Right ventricle myocardium inferior (tissue), 1 donor: ENCODE measurements around the gene STAT1. TPM values are rescaled to one million over a fixed set of nuclear protein-coding genes. Genes with fewer than 3 reads are reported as not detected.

Experiments used
- ATAC-seq: fragments of 200-7000 bp; cut with Tn5 transposase; one replicate; pipeline ENCODE4 v1.9.1; 2020; ENCODE audit warnings: mild to moderate bottlenecking, moderate library complexity
- DNase-seq: peaks from one replicate; pipeline ENCODE4 v3.0.0; 2021; ENCODE audit errors: missing footprints
- intact Hi-C: fragments of 100-400 bp; cut with DNase I; formaldehyde crosslinking; loops from one replicate; pipeline ENCODE4 v1.11.0; 2022
- total RNA-seq: library from RNA; stranded (reverse); fragmentation: NEBNext Ultra II Directional; extraction: Animal tissue kit (Norgen Biotek cat#: 25700); gene quantifications from one replicate; pipeline ENCODE4 v1.2.1, GENCODE V29; 2021
- donor health status: DM: no; HTN: yes; CAD: no; lungs with severe emphysema.

Gene STAT1
- total RNA-seq, 1 donor from 2014 or later: 35.5 TPM

GRCh38 chr2:191037351-191037750 is 23.4 kb upstream of the STAT1 start:
- no peak for ATAC-seq
- intact Hi-C loops: no loop called here
- DNase-seq: no peak

GRCh38 chr2:191036363-191036762 is 22.4 kb upstream of the STAT1 start:
- DNase-seq (no peak), ATAC-seq (no peak)
- intact Hi-C loops: no loop called here

DNA sequence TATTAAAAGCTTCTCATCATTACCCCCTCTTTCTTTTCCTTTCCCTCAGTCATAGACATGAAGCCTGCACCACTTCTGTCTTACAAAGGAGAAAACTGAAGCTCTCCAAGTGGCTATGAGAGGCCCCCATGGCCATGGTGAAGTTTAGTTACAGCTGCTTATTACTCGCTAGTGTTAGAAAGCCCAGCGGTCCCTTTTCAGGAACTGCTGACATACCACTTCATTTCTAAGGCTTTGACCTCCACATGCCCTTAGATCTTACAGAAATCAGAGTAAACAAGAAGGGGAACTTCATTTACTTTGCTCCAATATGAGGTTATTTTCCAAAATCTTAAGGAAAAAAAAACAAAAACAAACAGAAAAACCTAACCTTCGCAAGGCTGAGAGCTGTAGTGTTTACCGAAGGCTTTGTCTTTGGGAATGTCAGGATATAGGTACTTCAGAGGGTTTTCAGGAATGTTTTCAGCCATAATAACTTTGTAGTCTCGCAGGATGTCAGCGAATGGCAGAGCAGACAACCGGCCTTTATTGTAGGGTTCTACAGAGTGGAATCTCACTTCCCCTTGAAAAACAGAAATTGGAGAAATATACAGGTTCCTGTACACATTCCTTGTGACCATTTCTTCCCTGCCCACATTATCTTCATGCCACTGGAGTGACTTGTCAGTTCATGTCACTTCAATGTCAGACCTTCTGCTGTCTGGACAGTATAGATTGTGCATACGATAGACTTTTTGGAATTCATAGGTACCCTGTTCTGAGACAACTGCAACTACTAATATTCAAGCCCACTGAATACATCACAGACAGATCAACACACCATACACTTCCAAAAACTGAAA is 18.8 kb upstream of the STAT1 start:
- DNase-seq (no peak), ATAC-seq (peak; percentile 39)
- intact Hi-C loops: no loop called here

DNA sequence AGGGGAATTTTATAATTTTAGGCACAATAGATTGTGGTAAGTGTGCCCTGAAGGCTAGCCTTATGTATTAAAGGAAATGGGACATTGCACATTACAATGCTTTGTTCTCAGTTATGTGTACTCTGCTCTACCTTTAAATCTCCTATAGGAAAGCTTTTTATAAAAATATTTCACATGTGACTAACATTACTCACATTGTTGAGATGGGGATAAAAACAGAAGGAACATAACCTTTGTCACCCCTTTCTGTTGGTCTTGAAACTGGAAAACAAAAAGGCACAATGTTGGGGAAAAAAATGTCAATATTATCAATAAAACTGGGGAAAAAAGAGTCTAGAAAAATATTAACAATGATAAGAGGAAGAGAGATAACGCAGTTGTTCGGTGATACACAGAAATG is 17.3 kb upstream of the STAT1 start:
- DNase-seq (no peak), ATAC-seq (no peak)
- intact Hi-C loops: loop anchor here (2.0 kb wide), 2 partner anchors 180 to 250 kb away; no protein-coding TSS in a partner anchor

DNA sequence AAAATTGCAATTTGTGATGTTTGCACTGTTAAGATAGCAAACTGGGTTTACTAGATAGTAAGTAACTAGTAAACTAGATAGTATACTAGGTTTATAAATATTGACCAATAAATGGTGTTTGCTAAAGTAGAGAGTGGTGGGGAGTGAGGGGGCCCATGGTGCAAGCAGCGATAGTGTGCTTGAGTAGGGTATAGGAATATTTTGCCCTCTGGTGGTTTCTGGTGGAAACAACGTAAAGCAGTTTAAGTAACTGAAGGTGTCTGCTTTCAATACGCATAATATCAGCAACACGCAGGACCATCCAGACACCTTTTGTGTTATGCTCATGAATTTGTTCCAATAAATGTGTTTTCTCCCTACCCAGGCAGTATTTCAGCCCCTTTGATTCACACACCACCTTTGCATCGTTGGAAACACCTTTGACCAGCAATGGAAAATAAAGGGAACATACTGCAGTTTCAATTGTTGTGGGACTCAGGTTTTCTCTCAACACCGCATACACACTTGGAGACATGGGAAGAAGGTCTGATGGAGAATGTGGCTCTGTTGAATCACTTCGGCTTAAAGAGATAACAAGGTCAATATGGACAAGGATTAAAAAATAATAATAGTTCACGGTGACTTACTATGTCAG is 16.7 kb upstream of the STAT1 start:
- intact Hi-C loops: loop anchor here (2.0 kb wide), 2 partner anchors 180 to 250 kb away; no protein-coding TSS in a partner anchor
- no peak for DNase-seq

GRCh38 chr2:191029280-191029950 is 15.4 kb upstream of the STAT1 start:
- DNase-seq: no peak
- no peak for ATAC-seq
- intact Hi-C loops: no loop called here

More for the DNA sequence above, 16.7 kb upstream of the STAT1 start:
- no peak for ATAC-seq

- intact Hi-C loops: no loop called here
- peak; percentile 20 for ATAC-seq
- DNase-seq: no peak
Measured at GRCh38 chr2:191026377-191026776, 12.4 kb upstream of the STAT1 start.

DNA sequence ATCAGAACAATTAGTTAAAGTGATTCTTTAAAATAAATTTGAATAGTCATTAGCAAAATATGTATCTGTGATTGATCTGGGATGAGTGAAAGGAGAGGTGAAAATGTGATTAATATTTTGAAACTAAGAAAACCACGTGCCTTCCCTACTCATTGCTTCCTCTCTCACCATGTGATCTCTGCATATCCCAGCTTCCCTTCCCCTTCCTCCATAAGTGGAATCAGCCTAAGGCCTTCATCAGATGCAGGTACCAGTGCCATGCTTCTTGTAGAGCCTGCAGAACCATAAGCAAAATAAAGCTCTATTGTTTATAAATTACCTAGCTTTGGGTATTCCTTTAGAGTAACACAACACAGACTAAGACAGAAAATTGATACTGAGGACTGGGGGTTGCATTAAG is 11.2 kb upstream of the STAT1 start:
- no peak for ATAC-seq
- intact Hi-C loops: no loop called here

DNA sequence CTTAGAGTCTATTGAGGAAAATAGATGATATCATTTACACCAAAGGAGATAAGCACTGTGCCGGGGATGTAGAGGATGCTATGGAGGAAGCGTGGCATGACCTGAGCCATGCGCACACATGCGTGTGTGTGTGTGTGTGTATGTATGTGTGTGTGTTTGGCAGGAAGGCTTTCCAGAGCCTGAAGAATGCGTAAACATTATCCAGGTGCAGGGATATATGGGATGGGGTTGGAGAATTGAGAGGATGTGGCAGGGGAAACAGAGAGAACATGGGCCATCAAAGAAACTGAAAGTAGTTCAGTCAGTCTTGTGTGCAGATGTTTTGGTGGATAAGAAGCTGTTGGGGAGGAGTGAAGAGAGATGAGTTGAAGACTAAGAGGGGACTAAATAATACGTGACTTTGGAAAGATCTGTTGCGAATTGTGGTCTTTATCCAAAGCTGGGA is 9.3 kb upstream of the STAT1 start:
- intact Hi-C loops: no loop called here
- ATAC-seq (no peak), DNase-seq (no peak)

More for the DNA sequence above, 11.2 kb upstream of the STAT1 start:
- DNase-seq: no peak

DNA sequence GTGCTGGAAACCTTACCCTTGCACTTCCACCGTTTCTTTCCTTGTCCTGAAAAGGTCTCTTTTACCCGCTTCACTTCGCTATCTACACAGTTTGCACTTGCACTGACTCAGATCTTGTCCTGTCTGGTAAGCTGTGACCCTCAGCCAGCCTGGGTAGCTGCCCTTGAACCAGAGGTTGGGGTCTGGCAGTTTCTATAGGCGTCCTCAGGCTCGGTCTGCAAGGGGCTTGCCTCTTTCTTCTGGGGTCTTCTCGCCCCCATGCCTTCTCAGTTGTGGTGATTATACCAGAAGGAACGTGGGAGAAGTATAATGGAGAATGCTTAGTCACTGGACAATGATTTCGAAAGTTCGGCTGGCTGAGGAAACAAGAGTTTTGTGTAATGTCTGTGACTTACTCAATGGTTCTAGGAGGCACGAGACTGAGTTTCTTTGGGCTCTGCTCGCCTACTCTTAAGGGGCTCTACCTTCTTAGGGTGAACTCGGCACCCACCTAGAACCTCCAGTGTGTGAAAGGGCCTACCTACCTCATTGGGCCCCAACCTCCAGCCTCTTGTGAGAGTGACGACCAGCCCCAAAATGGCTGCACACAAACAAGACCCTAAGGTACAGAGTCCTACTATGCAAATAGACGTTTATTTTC is 6.9 kb upstream of the STAT1 start:
- DNase-seq (peak; percentile 57), ATAC-seq (peak; percentile 27)
- intact Hi-C loops: loop anchor here (2.0 kb wide), 1 partner anchor 140 kb away; the partner anchor contains the start of gene GLS

- intact Hi-C loops: loop anchor here (2.0 kb wide), 1 partner anchor 139 kb away; the partner anchor contains the start of gene GLS
- DNase-seq (peak; percentile 96), ATAC-seq (peak; percentile 99)
Measured at GRCh38 chr2:191020221-191020741, 6.3 kb upstream of the STAT1 start.

- intact Hi-C loops: loop anchor here (10.0 kb wide), 1 partner anchor 655 kb away; the partner anchor contains the start of gene NABP1
- no peak for ATAC-seq
- DNase-seq: no peak
Measured at GRCh38 chr2:191019376-191019775, 5.4 kb upstream of the STAT1 start.

GRCh38 chr2:191018643-191019119 is 4.7 kb upstream of the STAT1 start:
- ATAC-seq (no peak), DNase-seq (no peak)
- intact Hi-C loops: loop anchor here (10.0 kb wide), 1 partner anchor 656 kb away; the partner anchor contains the start of gene NABP1

DNA sequence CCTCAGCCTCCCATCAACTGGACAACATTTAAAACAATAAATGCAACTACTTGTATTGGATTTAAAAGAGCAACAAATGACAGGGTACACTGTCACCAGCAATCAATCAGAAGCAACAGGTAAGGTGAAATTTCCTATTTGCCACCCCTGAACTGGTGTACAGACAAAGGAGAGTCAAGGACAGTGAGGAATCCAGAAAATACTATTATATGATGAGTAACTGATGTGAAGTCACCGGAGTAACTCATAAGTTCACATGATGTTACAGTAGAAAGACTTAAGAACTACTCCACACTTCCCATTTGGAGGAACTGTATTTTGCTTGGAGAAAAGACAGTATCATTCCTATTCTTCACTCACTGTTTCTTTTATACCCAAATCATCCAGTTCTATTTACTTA is 4.1 kb upstream of the STAT1 start:
- ATAC-seq (no peak), DNase-seq (no peak)
- intact Hi-C loops: loop anchor here (10.0 kb wide), 1 partner anchor 657 kb away; the partner anchor contains the start of gene NABP1

DNA sequence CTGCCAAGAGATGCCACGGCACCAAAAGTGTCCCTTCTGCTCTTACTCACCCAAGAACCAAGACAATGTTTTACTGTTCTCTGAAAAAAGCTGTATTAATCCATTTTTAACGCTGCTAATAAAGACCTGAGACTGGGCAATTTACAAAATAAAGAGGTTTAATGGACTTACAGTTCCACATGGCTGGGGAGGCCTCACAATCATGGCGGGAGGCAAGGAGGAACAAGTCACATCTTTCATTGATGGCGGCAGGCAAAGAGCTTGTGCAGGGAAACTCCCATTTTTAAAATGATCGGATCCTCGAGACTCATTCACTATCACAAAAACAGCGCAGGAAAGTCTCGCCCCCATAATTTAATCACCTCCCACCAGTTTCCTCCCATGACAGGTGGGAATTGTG is 1.9 kb upstream of the STAT1 start:
- intact Hi-C loops: loop anchor here (2.0 to 10.0 kb wide), 3 partner anchors 35 to 659 kb away; partner anchors contain the start of gene NABP1
- ATAC-seq: no peak
- no peak for DNase-seq

DNA sequence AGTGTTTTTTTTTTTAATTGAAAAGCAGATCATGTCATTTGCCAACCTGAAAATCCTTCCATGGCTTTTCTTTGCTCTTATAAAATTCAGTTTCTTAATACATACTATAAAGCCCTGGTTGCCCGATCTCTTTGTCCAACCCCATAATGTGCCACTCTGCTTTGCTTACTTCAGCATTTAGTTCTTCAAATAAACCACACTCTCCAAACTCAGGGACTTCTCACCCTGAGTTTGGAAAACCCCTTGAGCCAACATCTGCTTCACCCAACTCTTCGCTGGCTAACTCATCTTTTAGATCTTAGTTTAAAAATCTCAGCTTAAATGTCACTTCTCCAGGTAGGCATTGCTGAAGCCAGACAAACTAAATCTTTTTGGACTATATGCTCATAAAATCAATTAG is 1.3 kb upstream of the STAT1 start:
- intact Hi-C loops: loop anchor here (2.0 to 10.0 kb wide), 3 partner anchors 34 to 660 kb away; partner anchors contain the start of gene NABP1
- DNase-seq (no peak), ATAC-seq (no peak)

DNA sequence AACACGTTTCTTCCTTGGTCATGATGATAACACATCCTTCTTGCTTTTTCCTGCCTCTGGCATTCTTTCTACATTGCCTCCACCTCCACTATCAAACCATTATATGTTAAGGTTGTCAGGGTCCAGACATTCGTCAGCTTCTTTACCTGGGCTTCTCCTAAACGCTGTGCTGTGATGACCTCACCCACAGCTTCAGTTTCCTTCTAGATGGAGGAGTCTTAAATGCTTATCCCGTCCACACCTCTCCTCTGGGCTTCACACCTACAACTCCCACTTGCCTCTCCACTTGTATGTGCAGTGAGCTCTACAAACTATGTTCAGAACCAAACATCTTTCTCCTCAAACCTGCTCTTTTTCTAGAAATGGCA is 666 bp upstream of the STAT1 start:
- DNase-seq (no peak), ATAC-seq (no peak)
- intact Hi-C loops: loop anchor here (2.0 to 10.0 kb wide), 4 partner anchors 34 to 660 kb away; partner anchors contain the start of gene NABP1

DNA sequence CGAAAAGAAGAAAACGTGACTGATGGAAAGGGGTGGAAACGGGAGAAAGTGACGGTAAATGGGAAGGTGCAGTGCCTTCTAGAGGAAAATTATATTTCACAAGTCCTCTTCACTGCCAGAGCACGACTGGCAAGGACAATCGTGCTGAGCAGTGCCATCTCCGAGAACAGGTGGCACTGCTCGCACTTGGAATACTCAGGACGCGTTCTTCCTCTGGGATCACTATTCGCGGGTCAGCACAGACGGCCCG is 364 bp downstream of the STAT1 start:
- no peak for ATAC-seq
- intact Hi-C loops: loop anchor here (5.0 to 10.0 kb wide), 2 partner anchors 161 to 661 kb away; partner anchors contain the start of gene NABP1
- DNase-seq: no peak
